ENCODE data around the gene DPYD.

The DPYD gene

GRCh38 chr1:97334454-97334853 is 586.4 kb downstream of the DPYD start:
- FAIRE-seq, result no peak

GRCh38 chr1:97332716-97333115 is 588.1 kb downstream of the DPYD start:
- DNase-seq (ENCODE audit: insufficient read length, low spot score) (no peak), FAIRE-seq (no peak)

More at GRCh38 chr1:97334454-97334853, 586.4 kb downstream of the DPYD start:
- DNase-seq (ENCODE audit: insufficient read length, low spot score), result no peak

GRCh38 chr1:97331165-97331564 is 589.7 kb downstream of the DPYD start:
- FAIRE-seq (peak; percentile 37), DNase-seq (ENCODE audit: insufficient read length, low spot score) (no peak)

GRCh38 chr1:97314685-97315084 is 606.1 kb downstream of the DPYD start:
- DNase-seq (ENCODE audit: insufficient read length, low spot score), result no peak
- no peak for FAIRE-seq

- DNase-seq (ENCODE audit: insufficient read length, low spot score), result no peak
Measured at GRCh38 chr1:97308131-97308530, 612.7 kb downstream of the DPYD start.

GRCh38 chr1:97307568-97307967 is 613.3 kb downstream of the DPYD start:
- FAIRE-seq (no peak), DNase-seq (ENCODE audit: insufficient read length, low spot score) (no peak)

More at GRCh38 chr1:97308131-97308530, 612.7 kb downstream of the DPYD start:
- no peak for FAIRE-seq

GRCh38 chr1:97307151-97307550 is 613.7 kb downstream of the DPYD start:
- DNase-seq (ENCODE audit: insufficient read length, low spot score), result no peak
- no peak for FAIRE-seq

GRCh38 chr1:97306504-97306903 is 614.3 kb downstream of the DPYD start:
- DNase-seq (ENCODE audit: insufficient read length, low spot score) (no peak), FAIRE-seq (no peak)

- FAIRE-seq (no peak), DNase-seq (ENCODE audit: insufficient read length, low spot score) (no peak)
Measured at GRCh38 chr1:97304366-97304765, 616.5 kb downstream of the DPYD start.

GRCh38 chr1:97298966-97299365 is 621.9 kb downstream of the DPYD start:
- no peak for DNase-seq (ENCODE audit: insufficient read length, low spot score)
- no peak for FAIRE-seq

- no peak for DNase-seq (ENCODE audit: insufficient read length, low spot score)
- no peak for FAIRE-seq
Measured at GRCh38 chr1:97297611-97298010, 623.2 kb downstream of the DPYD start.

GRCh38 chr1:97281962-97282361 is 638.9 kb downstream of the DPYD start:
- DNase-seq (ENCODE audit: insufficient read length, low spot score), result no peak
- FAIRE-seq, result no peak

GRCh38 chr1:97277891-97278654 is 642.8 kb downstream of the DPYD start:
- no peak for FAIRE-seq

GRCh38 chr1:97271916-97272788 is 648.7 kb downstream of the DPYD start:
- FAIRE-seq (no peak), DNase-seq (ENCODE audit: insufficient read length, low spot score) (no peak)

More at GRCh38 chr1:97277891-97278654, 642.8 kb downstream of the DPYD start:
- no peak for DNase-seq (ENCODE audit: insufficient read length, low spot score)

GRCh38 chr1:97270508-97271307 is 650.1 kb downstream of the DPYD start:
- no peak for DNase-seq (ENCODE audit: insufficient read length, low spot score)

GRCh38 chr1:97265630-97266029 is 655.2 kb downstream of the DPYD start:
- DNase-seq (ENCODE audit: insufficient read length, low spot score) (no peak), FAIRE-seq (no peak)

More at GRCh38 chr1:97270508-97271307, 650.1 kb downstream of the DPYD start:
- FAIRE-seq, result no peak

- DNase-seq (ENCODE audit: insufficient read length, low spot score), result no peak
- no peak for FAIRE-seq
Measured at GRCh38 chr1:97262842-97263241, 658.0 kb downstream of the DPYD start.

- FAIRE-seq (no peak), DNase-seq (ENCODE audit: insufficient read length, low spot score) (no peak)
Measured at GRCh38 chr1:97258597-97258996, 662.2 kb downstream of the DPYD start.

- FAIRE-seq (no peak), DNase-seq (ENCODE audit: insufficient read length, low spot score) (no peak)
Measured at GRCh38 chr1:97254731-97255463, 665.9 kb downstream of the DPYD start.

- no peak for FAIRE-seq
Measured at GRCh38 chr1:97252925-97253324, 667.9 kb downstream of the DPYD start.

More at GRCh38 chr1:97252925-97253324, 667.9 kb downstream of the DPYD start:
- no peak for DNase-seq (ENCODE audit: insufficient read length, low spot score)
